ENCODE data around the gene KCP.

The KCP gene

GRCh38 chr7:128836729-128837348, 73.7 kb downstream of the KCP start:
- DNase-seq: no peak

GRCh38 chr7:128835790-128836641, 74.5 kb downstream of the KCP start:
- no peak for DNase-seq

- no peak for DNase-seq
Measured at GRCh38 chr7:128835231-128835751, 75.2 kb downstream of the KCP start.

GRCh38 chr7:128833946-128834325, 76.6 kb downstream of the KCP start:
- DNase-seq: no peak

- DNase-seq: no peak
Measured at GRCh38 chr7:128833148-128833945, 77.2 kb downstream of the KCP start.

GRCh38 chr7:128832880-128833147, 77.7 kb downstream of the KCP start:
- no peak for DNase-seq

- no peak for DNase-seq
Measured at GRCh38 chr7:128831994-128832879, 78.3 kb downstream of the KCP start.

- DNase-seq: no peak
Measured at GRCh38 chr7:128831178-128831993, 79.1 kb downstream of the KCP start.

- no peak for DNase-seq
Measured at GRCh38 chr7:128830231-128831177, 80.0 kb downstream of the KCP start, which contains the start of gene FLNC. Gene FLNC, plus strand, starts transcription at chr7:128830406. Its CDS starts 232 bp downstream, at chr7:128830638.

GRCh38 chr7:128829391-128830166, 80.9 kb downstream of the KCP start:
- no peak for DNase-seq

- DNase-seq: no peak
Measured at GRCh38 chr7:128827971-128828711, 82.4 kb downstream of the KCP start.

GRCh38 chr7:128827248-128827958, 83.1 kb downstream of the KCP start:
- DNase-seq: no peak

- DNase-seq: no peak
Measured at GRCh38 chr7:128826916-128827247, 83.6 kb downstream of the KCP start.
